Breast epithelium (tissue), 4 donors: ENCODE results near the gene EEF1G. TPM values are rescaled to one million over a fixed set of nuclear protein-coding genes. Genes with fewer than 3 reads are reported as not detected.
"Not testable (repeated sequence)": the region's sequence is repeated elsewhere in the genome, so short reads cannot be mapped to it uniquely, and the experiment has no call there.

ENCODE experiments used
- DNase-seq, 2 donors: peaks; one replicate each; pipeline ENCODE4 v3.0.0-alpha.2; 2019; ENCODE audit warnings: low spot score in 2 of 2
- H3K27ac ChIP-seq, 2 donors: fragments of 200-600 bp; sonication (generic) in 1 of 2; one replicate each; pipeline ENCODE4 v1.5.1; 2016 to 2019; ENCODE audit warnings: mild to moderate bottlenecking in 1 of 2
- H3K27me3 ChIP-seq, 2 donors: fragments of 200-600 bp; sonication (generic) in 1 of 2; one replicate each; pipeline versions ENCODE4 v1.5.1 to v1.6.0; 2017 to 2019; ENCODE audit warnings: control low read depth in 1 of 2, mild to moderate bottlenecking in 1 of 2
- H3K36me3 ChIP-seq: fragments of 200-600 bp; one replicate; pipeline ENCODE4 v1.5.1; 2019
- H3K4me1 ChIP-seq, 2 donors: fragments of 200-600 bp; sonication (generic); one replicate each; pipeline ENCODE4 v1.5.1; 2016 to 2019; ENCODE audit warnings: control low read depth in 1 of 2
- H3K4me3 ChIP-seq, 3 donors: fragments of 200-600 bp; sonication (generic); 1 replicate in 2 of 3; 2 replicates in 1 of 3; pipeline ENCODE4 v1.5.1; 2016 to 2019; ENCODE audit warnings: mild to moderate bottlenecking in 3 of 3, moderate library complexity in 2 of 3
- H3K9me3 ChIP-seq, 2 donors: fragments of 200-600 bp; sonication (generic) in 1 of 2; one replicate each; pipeline ENCODE4 v1.5.1; 2016 to 2019; ENCODE audit warnings: control low read depth in 1 of 2
- POLR2A ChIP-seq: fragments of 450-650 bp; IDR thresholded peaks from one replicate; pipeline ENCODE4 v1.6.1; 2016; ENCODE audit warnings: antibody characterized with exemption, mild to moderate bottlenecking, moderate library complexity
- POLR2AphosphoS5 ChIP-seq, 3 donors: sonication (generic); formaldehyde crosslinking; IDR thresholded peaks; one replicate each; pipeline ENCODE4 v1.6.1; 2017; ENCODE audit warnings: antibody characterized with exemption in 3 of 3
- intact Hi-C: fragments of 100-400 bp; cut with DNase I; formaldehyde crosslinking; loops from one replicate; pipeline ENCODE4 v1.15.1; 2023; ENCODE audit warnings: low total_unique reads
- total RNA-seq, 3 donors: library from RNA; depleted of rRNA; stranded (reverse); fragments of >200 nt; gene quantifications; one replicate each; pipeline ENCODE4 v1.1.0, GENCODE V29; 2016
- TF ChIP-seq, protein P1 (sequence below), 3 donors: fragments of 450-650 bp; IDR thresholded peaks; one replicate each; pipeline ENCODE4 v1.5.1; 2016 to 2017; ENCODE audit warnings: antibody characterized with exemption in 3 of 3, mild to moderate bottlenecking in 3 of 3, moderate library complexity in 3 of 3

EEF1G gene, protein sequence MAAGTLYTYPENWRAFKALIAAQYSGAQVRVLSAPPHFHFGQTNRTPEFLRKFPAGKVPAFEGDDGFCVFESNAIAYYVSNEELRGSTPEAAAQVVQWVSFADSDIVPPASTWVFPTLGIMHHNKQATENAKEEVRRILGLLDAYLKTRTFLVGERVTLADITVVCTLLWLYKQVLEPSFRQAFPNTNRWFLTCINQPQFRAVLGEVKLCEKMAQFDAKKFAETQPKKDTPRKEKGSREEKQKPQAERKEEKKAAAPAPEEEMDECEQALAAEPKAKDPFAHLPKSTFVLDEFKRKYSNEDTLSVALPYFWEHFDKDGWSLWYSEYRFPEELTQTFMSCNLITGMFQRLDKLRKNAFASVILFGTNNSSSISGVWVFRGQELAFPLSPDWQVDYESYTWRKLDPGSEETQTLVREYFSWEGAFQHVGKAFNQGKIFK
- 1,000 to 10,000 TPM; 1,312 to 1,961 (median 1,794) TPM for total RNA-seq

DNA sequence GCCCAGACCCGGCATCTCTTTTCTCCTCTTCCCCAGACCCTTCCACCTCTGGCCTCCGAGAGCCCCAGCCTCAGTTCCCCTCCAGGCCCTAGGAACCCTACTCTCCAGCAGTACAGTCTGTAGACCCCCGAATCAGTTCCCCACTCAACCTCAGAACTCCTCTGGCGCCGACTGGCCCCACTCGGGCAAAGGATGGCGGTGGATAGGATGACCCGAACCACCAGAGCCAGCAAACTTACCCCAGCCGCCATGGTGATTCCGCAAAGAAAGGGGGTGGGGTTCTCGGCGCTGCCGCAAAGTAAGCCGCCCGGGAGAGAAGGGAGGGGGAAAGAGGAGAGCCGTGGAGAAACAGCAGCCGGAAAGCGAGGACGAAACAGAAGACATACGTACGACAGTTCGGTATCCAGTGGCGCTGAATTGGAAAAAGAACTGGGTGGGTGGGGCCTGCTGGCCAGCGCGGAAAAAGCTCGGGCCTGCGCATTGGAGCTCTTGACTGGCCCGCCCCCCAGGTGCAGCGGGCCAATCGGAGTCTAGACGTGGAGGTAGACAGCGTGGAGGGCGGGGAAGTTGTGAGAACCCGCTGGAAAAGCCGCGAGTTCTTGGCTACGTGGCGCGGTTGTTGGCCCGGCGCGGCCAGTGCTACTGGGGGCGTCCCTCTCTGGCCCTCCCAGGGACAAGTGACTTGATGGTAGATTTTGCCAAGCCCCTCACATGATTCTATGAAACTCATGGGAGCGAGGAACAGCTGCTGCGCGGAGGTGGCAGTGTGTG is at the start of gene EEF1G:
Gene EEF1G, minus strand, starts transcription at position 300 of the 771 bp plus-strand sequence. Its CDS starts 49 bp downstream, at position 251.
- Histone ChIP-seq H3K27ac (peak within 1 kb of the TSS; percentile 90 to 95), H3K4me3 (peak within 1 kb of the TSS; percentile 76 to 88 (median 87)), H3K36me3 (no peaks in the 10 kb centered on the region), H3K4me1 (peaks cover 0 to 9% of the 10 kb centered on the region in 2 donors), H3K9me3 (no peaks in the 10 kb centered on the region), H3K27me3 (no peaks in the 10 kb centered on the region)
- peak; percentile 98 to 99 for DNase-seq
- peak; percentile 54 to 76 (median 69) for TF ChIP-seq POLR2AphosphoS5 (IDR thresholded peaks at IDR 0.05)
- peak; percentile 85 for TF ChIP-seq POLR2A
- TF ChIP-seq, protein P1, sequence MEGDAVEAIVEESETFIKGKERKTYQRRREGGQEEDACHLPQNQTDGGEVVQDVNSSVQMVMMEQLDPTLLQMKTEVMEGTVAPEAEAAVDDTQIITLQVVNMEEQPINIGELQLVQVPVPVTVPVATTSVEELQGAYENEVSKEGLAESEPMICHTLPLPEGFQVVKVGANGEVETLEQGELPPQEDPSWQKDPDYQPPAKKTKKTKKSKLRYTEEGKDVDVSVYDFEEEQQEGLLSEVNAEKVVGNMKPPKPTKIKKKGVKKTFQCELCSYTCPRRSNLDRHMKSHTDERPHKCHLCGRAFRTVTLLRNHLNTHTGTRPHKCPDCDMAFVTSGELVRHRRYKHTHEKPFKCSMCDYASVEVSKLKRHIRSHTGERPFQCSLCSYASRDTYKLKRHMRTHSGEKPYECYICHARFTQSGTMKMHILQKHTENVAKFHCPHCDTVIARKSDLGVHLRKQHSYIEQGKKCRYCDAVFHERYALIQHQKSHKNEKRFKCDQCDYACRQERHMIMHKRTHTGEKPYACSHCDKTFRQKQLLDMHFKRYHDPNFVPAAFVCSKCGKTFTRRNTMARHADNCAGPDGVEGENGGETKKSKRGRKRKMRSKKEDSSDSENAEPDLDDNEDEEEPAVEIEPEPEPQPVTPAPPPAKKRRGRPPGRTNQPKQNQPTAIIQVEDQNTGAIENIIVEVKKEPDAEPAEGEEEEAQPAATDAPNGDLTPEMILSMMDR (IDR thresholded peaks at IDR 0.05), result no peak
- intact Hi-C loops, result no loop called here

DNA sequence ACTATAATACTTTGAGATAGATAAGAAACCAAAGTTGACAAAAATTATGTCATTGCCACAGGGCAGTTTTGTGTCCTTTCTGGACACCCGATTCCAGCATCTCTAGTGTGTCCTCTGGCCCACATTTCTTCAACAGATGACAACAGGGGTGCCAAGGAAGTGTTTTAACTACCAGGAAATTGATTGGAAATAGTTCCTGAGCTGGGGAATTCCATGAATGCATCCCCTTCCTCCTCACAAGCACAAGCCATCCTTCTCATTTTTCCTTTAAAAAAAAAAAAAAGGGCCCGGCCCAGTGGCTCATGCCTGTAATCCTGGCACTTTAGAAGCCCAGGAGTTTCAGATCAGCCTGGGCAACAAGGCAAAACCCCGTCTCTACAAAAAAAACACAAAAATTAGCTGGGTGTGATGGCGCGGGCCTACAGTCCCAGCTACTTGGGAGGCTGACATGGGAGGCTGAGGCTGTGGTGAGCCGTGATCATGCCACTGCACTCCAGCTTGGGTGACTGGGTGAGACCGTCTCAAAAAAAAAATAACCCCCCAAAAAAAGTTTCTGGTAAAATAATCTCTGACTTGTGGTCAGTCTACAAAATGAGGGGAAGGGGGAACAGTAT is 48.9 kb upstream of the EEF1G start:
- DNase-seq, result no peak
- TF ChIP-seq POLR2AphosphoS5 (IDR thresholded peaks at IDR 0.05) (no peak), POLR2A (no peak)
- TF ChIP-seq, protein P1 (IDR thresholded peaks at IDR 0.05), result no peak
- Histone ChIP-seq H3K4me1 (peaks cover 3 to 7% of the 10 kb centered on the region in 2 donors), H3K9me3 (no peaks in the 10 kb centered on the region), H3K4me3 (peak overlapping the region; percentile 60 to 92 (median 81)), H3K36me3 (peaks cover 9% of the 10 kb centered on the region), H3K27ac (peak overlapping the region; percentile 88 to 91), H3K27me3 (no peaks in the 10 kb centered on the region)
- intact Hi-C loops, result no loop called here

DNA sequence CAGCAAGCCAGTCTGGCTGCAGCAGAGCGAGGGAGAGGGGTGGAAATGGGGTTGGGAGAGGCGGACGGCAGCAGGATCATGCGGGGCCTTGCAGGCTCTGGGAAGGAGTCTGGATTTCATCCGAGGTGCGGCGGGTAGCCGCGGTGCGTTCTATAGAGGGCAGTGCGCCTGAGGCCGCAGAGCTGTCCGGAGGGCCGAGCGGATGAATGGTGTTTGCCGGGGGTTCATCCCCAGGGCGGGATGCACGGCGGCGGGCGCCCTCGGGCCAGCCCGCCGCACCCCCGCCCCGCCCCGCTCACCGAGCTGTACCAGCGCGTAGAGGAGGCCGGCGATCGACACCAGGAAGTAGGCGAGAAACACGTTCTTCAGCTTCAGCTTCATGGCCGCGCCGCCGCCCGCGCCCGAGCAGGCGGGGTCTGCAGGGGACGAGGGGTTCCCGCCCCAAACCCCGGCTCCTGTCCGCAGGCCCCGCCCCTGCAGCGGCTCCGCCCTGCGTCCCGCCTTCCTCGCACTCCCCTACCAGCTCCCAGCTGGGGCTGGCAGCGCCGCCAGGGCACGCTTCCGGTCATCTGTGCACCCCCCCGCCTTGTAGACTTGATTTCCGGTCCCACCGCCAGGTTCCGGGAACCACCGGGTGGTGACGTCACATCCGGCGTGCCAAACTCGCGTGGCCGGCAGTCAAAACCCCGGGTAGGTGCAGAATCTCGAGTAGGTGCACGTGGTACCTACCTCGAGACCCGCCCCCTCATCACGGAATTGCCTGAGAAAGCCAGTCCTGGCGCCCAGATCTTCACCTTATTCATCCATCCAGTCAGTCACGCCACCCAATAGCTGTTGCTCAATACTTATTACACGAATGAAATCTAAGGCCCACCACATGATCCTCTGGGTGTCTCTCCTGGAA is 48.1 kb upstream of the EEF1G start, which contains the start of gene B3GAT3:
Gene B3GAT3, minus strand, starts transcription at position 420 of the 904 bp plus-strand sequence. Its CDS starts 39 bp downstream, at position 381.
- peaks cover 3 to 7% of the 10 kb centered on the region in 2 donors for H3K4me1 ChIP-seq
- intact Hi-C loops, result no loop called here
- no peaks in the 10 kb centered on the region for H3K27me3 ChIP-seq
- peak within 1 kb of the TSS; percentile 88 to 91 for H3K27ac ChIP-seq
- peak; percentile 99 for DNase-seq
- no peaks in the 10 kb centered on the region for H3K9me3 ChIP-seq
- H3K4me3 ChIP-seq, result peak within 1 kb of the TSS; percentile 60 to 92 (median 81)
- H3K36me3 ChIP-seq, result peaks cover 9% of the 10 kb centered on the region
- TF ChIP-seq POLR2A (peak; percentile 56), POLR2AphosphoS5 (IDR thresholded peaks at IDR 0.05) (peak; percentile 84 to 99 (median 92))
- TF ChIP-seq, protein P1 (IDR thresholded peaks at IDR 0.05), result peak in 2 of 3 donors; percentile 19 to 38

DNA sequence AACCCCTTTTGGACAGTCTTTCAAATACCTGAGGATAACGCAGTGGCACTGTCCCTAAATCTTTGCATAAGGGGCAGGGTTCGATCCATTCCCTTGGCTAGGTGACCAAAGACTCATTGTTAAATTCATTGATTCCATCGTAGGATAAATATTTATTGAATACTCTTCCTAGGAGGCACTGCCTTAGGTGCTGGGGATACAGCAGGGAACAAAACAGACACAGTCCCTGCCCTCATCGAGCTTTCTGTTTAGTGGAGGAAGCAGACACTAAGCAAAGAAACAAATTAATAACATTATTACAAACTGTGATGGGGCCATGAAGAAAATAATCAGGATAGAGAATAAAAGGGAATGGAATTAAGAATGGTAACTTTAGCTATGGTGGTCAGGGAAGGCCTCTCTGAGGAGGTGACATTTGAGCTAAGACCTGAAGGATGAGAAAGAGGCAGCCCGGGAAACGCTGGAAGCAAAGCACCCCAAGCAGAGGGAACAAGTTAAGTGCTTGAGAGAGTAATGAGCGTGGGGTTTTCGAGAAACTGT is 47.4 kb upstream of the EEF1G start:
- DNase-seq, result no peak
- Histone ChIP-seq H3K27me3 (no peaks in the 10 kb centered on the region), H3K27ac (peak overlapping the region; percentile 88 to 91)

DNA sequence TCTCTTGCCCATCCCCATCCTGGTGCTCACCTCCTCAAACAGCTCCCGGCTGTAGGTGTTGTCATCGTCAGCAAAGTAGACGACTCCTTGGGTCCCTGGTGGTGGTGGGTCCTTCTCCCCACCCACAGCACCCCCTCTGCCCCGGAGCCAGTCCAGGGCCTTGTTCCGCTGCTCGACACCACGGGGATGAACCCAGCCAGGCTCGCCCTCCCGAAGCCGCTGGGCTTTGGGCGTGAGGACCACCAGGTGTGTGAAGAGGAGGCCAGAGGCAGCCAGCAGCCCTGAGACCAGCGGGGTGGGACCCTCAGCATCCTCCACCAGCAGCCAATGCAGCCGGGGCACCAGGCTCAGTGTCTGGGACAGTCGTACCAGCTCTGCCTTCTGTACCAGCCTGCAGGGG is 43.3 kb upstream of the EEF1G start:
- intact Hi-C loops, result not testable (repeated sequence)

More for the DNA sequence above, 47.4 kb upstream of the EEF1G start:
- TF ChIP-seq, protein P1 (IDR thresholded peaks at IDR 0.05), result no peak
- TF ChIP-seq POLR2AphosphoS5 (IDR thresholded peaks at IDR 0.05) (no peak), POLR2A (no peak)
- H3K9me3 ChIP-seq, result no peaks in the 10 kb centered on the region
- H3K36me3 ChIP-seq, result peaks cover 4% of the 10 kb centered on the region
- intact Hi-C loops, result no loop called here
- peak overlapping the region; percentile 60 to 92 (median 81) for H3K4me3 ChIP-seq
- H3K4me1 ChIP-seq, result peaks cover 3 to 7% of the 10 kb centered on the region in 2 donors

More for the DNA sequence above, 43.3 kb upstream of the EEF1G start:
- not testable (repeated sequence) for H3K27ac ChIP-seq, H3K36me3 ChIP-seq, H3K9me3 ChIP-seq, H3K27me3 ChIP-seq, H3K4me1 ChIP-seq, DNase-seq, H3K4me3 ChIP-seq
